GM12878 (cell line): ENCODE results near the gene OR52I2. TPM values are rescaled to one million over a fixed set of nuclear protein-coding genes. Genes with fewer than 3 reads are reported as not detected.

ENCODE experiments used
- ATAC-seq: fragments of 200-7000 bp; cut with Tn5 transposase; 3 replicates; pipeline ENCODE4 v1.9.1; 2020; ENCODE audit warnings: mild to moderate bottlenecking, moderate library complexity
- BruUV-seq: library from RNA; stranded (reverse); fragments of 400-500 nt; replicated peaks from 2 replicates; lab custom pipeline; 2021; lab: Mats Ljungman, UMichigan
- CTCF ChIA-PET: fragments of 300-600 bp; sonication (Branson Sonifier 250); formaldehyde crosslinking; extraction: SDS; loops from one replicate; lab custom pipeline; 2021; ENCODE audit warnings: inconsistent platforms; lab: Yijun Ruan, JAX
- POLR2A ChIA-PET: fragments of 350-600 bp; formaldehyde crosslinking; extraction: SDS; loops from one replicate; lab custom pipeline; 2021; ENCODE audit warnings: inconsistent platforms; lab: Charles Lee
- RAD21 ChIA-PET: fragments of 300-600 bp; sonication (Branson Sonifier 250); formaldehyde crosslinking; loops from one replicate; lab custom pipeline; 2023; ENCODE audit warnings: antibody characterized with exemption; ENCODE audit not compliant: unreplicated experiment; lab: Charles Lee
- SMC1A ChIA-PET: fragments of 300-600 bp; sonication (Branson Sonifier 250); formaldehyde crosslinking; loops from one replicate; lab custom pipeline; 2023; ENCODE audit not compliant: unreplicated experiment, uncharacterized antibody; lab: Charles Lee
- DNase-seq: peaks from one replicate; pipeline ENCODE4 v3.0.0-alpha.2; 2011; ENCODE audit warnings: low read depth, low spot score
- FAIRE-seq: peaks from 3 replicates; lab custom pipeline; 2011; peaks lifted over from hg19 to GRCh38; lab: Jason Lieb, UNC
- H2AFZ ChIP-seq: 2 replicates; pipeline ENCODE4 v1.6.0; 2011; ENCODE audit warnings: low read depth, low read length, control low read depth; ENCODE audit not compliant: control insufficient read depth
- H3K27ac ChIP-seq: 2 replicates; pipeline ENCODE4 v1.5.1; 2011; ENCODE audit warnings: control low read depth; ENCODE audit not compliant: control insufficient read depth, insufficient read depth
- H3K27me3 ChIP-seq, 2 experiments: replicated peaks in 1 of 2; 2 replicates each; pipeline versions ENCODE4 v1.6.0 to v1.6.1; 2011; ENCODE audit warnings: low read length in 1 of 2; ENCODE audit not compliant: control insufficient read depth in 2 of 2, insufficient read depth in 2 of 2
- H3K36me3 ChIP-seq, 2 experiments: 2 replicates each; pipeline ENCODE4 v1.5.1; 2011; ENCODE audit warnings: low read length in 1 of 2; ENCODE audit not compliant: control insufficient read depth in 2 of 2, insufficient read depth in 2 of 2
- H3K4me1 ChIP-seq: 2 replicates; pipeline ENCODE4 v1.6.1; 2011; ENCODE audit warnings: mild to moderate bottlenecking, low read length, moderate library complexity, mixed read lengths; ENCODE audit not compliant: control insufficient read depth, insufficient read depth
- H3K4me2 ChIP-seq: 2 replicates; pipeline ENCODE4 v1.6.0; 2011; ENCODE audit warnings: control low read depth; ENCODE audit not compliant: control insufficient read depth, insufficient read depth
- H3K4me3 ChIP-seq: fragments of 200-600 bp; sonication (generic); 2 replicates; pipeline ENCODE4 v1.5.1; 2016
- H3K79me2 ChIP-seq: 2 replicates; pipeline ENCODE4 v1.6.0; 2011; ENCODE audit warnings: low read length; ENCODE audit not compliant: control insufficient read depth, insufficient read depth
- H3K9ac ChIP-seq: 2 replicates; pipeline ENCODE4 v1.8.0; 2011; ENCODE audit warnings: low read length, control low read depth, mixed read lengths; ENCODE audit not compliant: control insufficient read depth, insufficient read depth
- H3K9me3 ChIP-seq: replicated peaks from 3 replicates; pipeline ENCODE4 v1.5.1; 2011; ENCODE audit warnings: mild to moderate bottlenecking, low read length; ENCODE audit not compliant: control insufficient read depth, insufficient read depth
- H4K20me1 ChIP-seq: 2 replicates; pipeline ENCODE4 v1.6.0; 2011; ENCODE audit not compliant: control insufficient read depth, insufficient read depth
- CEBPZ ChIP-seq: fragments of 150-350 bp; IDR thresholded peaks from 2 replicates; pipeline ENCODE4 v1.6.1; 2016; ENCODE audit warnings: low read depth, low read length
- CREB1 ChIP-seq: IDR thresholded peaks from 2 replicates; pipeline ENCODE4 v1.6.1; 2012; ENCODE audit warnings: low read depth, mild to moderate bottlenecking, inconsistent platforms
- FOXK2 ChIP-seq: fragments of 450-650 bp; IDR thresholded peaks from 2 replicates; pipeline ENCODE4 v1.6.1; 2017; ENCODE audit warnings: mild to moderate bottlenecking, moderate library complexity
- IRF3 ChIP-seq: fragments of 450-650 bp; IDR thresholded peaks from 2 replicates; pipeline ENCODE4 v1.6.1; 2014; ENCODE audit warnings: mild to moderate bottlenecking
- KDM1A ChIP-seq: fragments of 200-600 bp; sonication (generic); IDR thresholded peaks from 2 replicates; pipeline ENCODE4 v1.6.1; 2016; ENCODE audit warnings: borderline replicate concordance
- MEF2B ChIP-seq: fragments of 450-650 bp; IDR thresholded peaks from 2 replicates; pipeline ENCODE4 v1.6.1; 2018; ENCODE audit warnings: mild to moderate bottlenecking, moderate library complexity; ENCODE audit not compliant: partially characterized antibody, poor library complexity, severe bottlenecking
- NFIC ChIP-seq: IDR thresholded peaks from 2 replicates; pipeline ENCODE4 v1.6.1; 2012; ENCODE audit warnings: low read depth, mild to moderate bottlenecking, inconsistent platforms, low read length, moderate library complexity
- SMAD1 ChIP-seq: fragments of 450-650 bp; IDR thresholded peaks from 2 replicates; pipeline ENCODE4 v1.6.1; 2018; ENCODE audit warnings: mild to moderate bottlenecking, low read depth; ENCODE audit not compliant: partially characterized antibody
- SMAD5 ChIP-seq: IDR thresholded peaks from 2 replicates; pipeline ENCODE4 v1.6.1; 2016; ENCODE audit warnings: antibody characterized with exemption, low read depth
- SUZ12 ChIP-seq: fragments of 200-600 bp; sonication (generic); IDR thresholded peaks from one replicate; pipeline ENCODE4 v1.6.1; 2018; ENCODE audit warnings: antibody characterized with exemption, mild to moderate bottlenecking; ENCODE audit not compliant: unreplicated experiment
- TCF7 ChIP-seq: IDR thresholded peaks from 2 replicates; pipeline ENCODE4 v1.6.1; 2014; ENCODE audit warnings: antibody characterized with exemption, borderline replicate concordance
- USF2 ChIP-seq: IDR thresholded peaks from 2 replicates; pipeline ENCODE4 v1.6.1; 2011; ENCODE audit warnings: low read depth, low read length, improper control_type of control experiment, borderline replicate concordance
- ZBTB40 ChIP-seq: fragments of 450-650 bp; IDR thresholded peaks from 2 replicates; pipeline ENCODE4 v1.6.1; 2016; ENCODE audit warnings: mild to moderate bottlenecking, moderate library complexity, borderline replicate concordance
- ZNF24 ChIP-seq: fragments of 450-650 bp; IDR thresholded peaks from 2 replicates; pipeline ENCODE4 v1.6.1; 2017; ENCODE audit warnings: antibody characterized with exemption, mild to moderate bottlenecking
- ZSCAN29 ChIP-seq: fragments of 450-650 bp; IDR thresholded peaks from 2 replicates; pipeline ENCODE4 v1.6.1; 2017; ENCODE audit warnings: mild to moderate bottlenecking, moderate library complexity
- ZZZ3 ChIP-seq: IDR thresholded peaks from 2 replicates; pipeline ENCODE4 v1.6.1; 2011; ENCODE audit warnings: low read depth; ENCODE audit not compliant: control insufficient read depth, insufficient read length
- WGBS: methylation state at CpG from one replicate; pipeline ENCODE4 v1.1.6; 2016; ENCODE audit warnings: low lambda C conversion rate; ENCODE audit not compliant: insufficient replicate concordance, insufficient coverage; ENCODE audit errors: missing lambda C conversion rate; 5-methylcytosine and 5-hydroxymethylcytosine counted together
- in situ Hi-C: fragments of 300-500 bp; cut with MboI; formaldehyde crosslinking; loops from 9 replicates; pipeline ENCODE4 v1.14.3; 2018; ENCODE audit warnings: mixed read lengths
- intact Hi-C: fragments of 100-400 bp; cut with micrococcal nuclease; formaldehyde crosslinking; loops from one replicate; pipeline ENCODE4 v1.14.2; 2022; ENCODE audit not compliant: unreplicated experiment
- polyA plus RNA-seq, 11 experiments: library from polyadenylated mRNA; depleted of rRNA in 4 of 11; unstranded in 6 of 11; stranded (reverse) in 5 of 11; fragments of >200 nt; fragmentation: Nextera tagmentation in 4 of 11; fragmentation: Illumina TruSeq in 1 of 11; extraction: Ambion mirVana in 4 of 11; extraction: Trizol in 1 of 11; gene quantifications; 1 replicate in 1 of 11; 2 replicates in 10 of 11; pipeline versions ENCODE4 v1.2.1 to v1.2.3, GENCODE V29; 2011 to 2016; ENCODE audit warnings: inconsistent platforms in 2 of 11, missing spikeins in 2 of 11, low read depth in 1 of 11
- total RNA-seq, 4 experiments: library from RNA; depleted of rRNA in 3 of 4; stranded (reverse); fragments of >200 nt in 3 of 4; fragmentation: Illumina TruSeq in 1 of 4; extraction: Trizol in 1 of 4; gene quantifications; 2 replicates each; pipeline versions ENCODE4 v1.2.1 to v1.2.3, GENCODE V29; 2013 to 2021

Gene OR52I2
- total and polyA plus RNA-seq, 10 of the 15 experiments (the other 5 are each of a cell fraction or from before 2014, with no cell fraction given): 0.04 to 0.05 TPM; not detected in 8

- no peak for DNase-seq
- in situ Hi-C loops (no loop called here), intact Hi-C loops (no loop called here)
- Histone ChIP-seq H3K4me3 (no peak overlapping the region), H4K20me1 (no peaks in the 10 kb centered on the region), H3K79me2 (no peaks in the 10 kb centered on the region), H2AFZ (no peak overlapping the region), H3K27me3 (no peaks in the 10 kb centered on the region; a peak in 2 of 4 replicates), H3K4me1 (no peaks in the 10 kb centered on the region), H3K9me3 (no peaks in the 10 kb centered on the region), H3K27ac (no peak overlapping the region), H3K36me3 (no peaks in the 10 kb centered on the region), H3K4me2 (no peak overlapping the region), H3K9ac (no peak overlapping the region)
- ATAC-seq: no peak
- no peak for FAIRE-seq
- POLR2A ChIA-PET: no interaction called here
- CTCF ChIA-PET: interaction anchor here (0.6 kb wide), 1 partner anchor 366 kb away, joined by 3 read pairs; no protein-coding TSS in a partner anchor
- no TSS peak for BruUV-seq
- SMC1A ChIA-PET: no interaction called here
- 36% methylated on average over 4 of the region's 4 CpGs for WGBS
- RAD21 ChIA-PET: no interaction called here
- TF ChIP-seq SMAD1 (no peak), FOXK2 (no peak), KDM1A (no peak), USF2 (no peak), ZBTB40 (no peak), ZSCAN29 (no peak), ZZZ3 (no peak), NFIC (no peak), ZNF24 (no peak), CREB1 (no peak), MEF2B (no peak), TCF7 (no peak), SMAD5 (no peak), IRF3 (no peak), CEBPZ (no peak), SUZ12 (no peak)
Measured at GRCh38 chr11:4547416-4547815, 34.1 kb upstream of the OR52I2 start.
